GM12878 (cell line): ENCODE results near the gene OTOF. TPM values are rescaled to one million over a fixed set of nuclear protein-coding genes. Genes with fewer than 3 reads are reported as not detected.

ENCODE experiments used
- ATAC-seq: fragments of 200-7000 bp; cut with Tn5 transposase; 3 replicates; pipeline ENCODE4 v1.9.1; 2020; ENCODE audit warnings: mild to moderate bottlenecking, moderate library complexity
- BruUV-seq: library from RNA; stranded (reverse); fragments of 400-500 nt; replicated peaks from 2 replicates; lab custom pipeline; 2021; lab: Mats Ljungman, UMichigan
- CTCF ChIA-PET: fragments of 300-600 bp; sonication (Branson Sonifier 250); formaldehyde crosslinking; extraction: SDS; loops from one replicate; lab custom pipeline; 2021; ENCODE audit warnings: inconsistent platforms; lab: Yijun Ruan, JAX
- POLR2A ChIA-PET: fragments of 350-600 bp; formaldehyde crosslinking; extraction: SDS; loops from one replicate; lab custom pipeline; 2021; ENCODE audit warnings: inconsistent platforms; lab: Charles Lee
- RAD21 ChIA-PET: fragments of 300-600 bp; sonication (Branson Sonifier 250); formaldehyde crosslinking; loops from one replicate; lab custom pipeline; 2023; ENCODE audit warnings: antibody characterized with exemption; ENCODE audit not compliant: unreplicated experiment; lab: Charles Lee
- SMC1A ChIA-PET: fragments of 300-600 bp; sonication (Branson Sonifier 250); formaldehyde crosslinking; loops from one replicate; lab custom pipeline; 2023; ENCODE audit not compliant: unreplicated experiment, uncharacterized antibody; lab: Charles Lee
- DNase-seq: peaks from one replicate; pipeline ENCODE4 v3.0.0-alpha.2; 2011; ENCODE audit warnings: low read depth, low spot score
- FAIRE-seq: peaks from 3 replicates; lab custom pipeline; 2011; peaks lifted over from hg19 to GRCh38; lab: Jason Lieb, UNC
- H2AFZ ChIP-seq: 2 replicates; pipeline ENCODE4 v1.6.0; 2011; ENCODE audit warnings: low read depth, low read length, control low read depth; ENCODE audit not compliant: control insufficient read depth
- H3K27ac ChIP-seq: 2 replicates; pipeline ENCODE4 v1.5.1; 2011; ENCODE audit warnings: control low read depth; ENCODE audit not compliant: control insufficient read depth, insufficient read depth
- H3K27me3 ChIP-seq, 2 experiments: replicated peaks in 1 of 2; 2 replicates each; pipeline versions ENCODE4 v1.6.0 to v1.6.1; 2011; ENCODE audit warnings: low read length in 1 of 2; ENCODE audit not compliant: control insufficient read depth in 2 of 2, insufficient read depth in 2 of 2
- H3K36me3 ChIP-seq, 2 experiments: 2 replicates each; pipeline ENCODE4 v1.5.1; 2011; ENCODE audit warnings: low read length in 1 of 2; ENCODE audit not compliant: control insufficient read depth in 2 of 2, insufficient read depth in 2 of 2
- H3K4me1 ChIP-seq: 2 replicates; pipeline ENCODE4 v1.6.1; 2011; ENCODE audit warnings: mild to moderate bottlenecking, low read length, moderate library complexity, mixed read lengths; ENCODE audit not compliant: control insufficient read depth, insufficient read depth
- H3K4me2 ChIP-seq: 2 replicates; pipeline ENCODE4 v1.6.0; 2011; ENCODE audit warnings: control low read depth; ENCODE audit not compliant: control insufficient read depth, insufficient read depth
- H3K4me3 ChIP-seq: fragments of 200-600 bp; sonication (generic); 2 replicates; pipeline ENCODE4 v1.5.1; 2016
- H3K79me2 ChIP-seq: 2 replicates; pipeline ENCODE4 v1.6.0; 2011; ENCODE audit warnings: low read length; ENCODE audit not compliant: control insufficient read depth, insufficient read depth
- H3K9ac ChIP-seq: 2 replicates; pipeline ENCODE4 v1.8.0; 2011; ENCODE audit warnings: low read length, control low read depth, mixed read lengths; ENCODE audit not compliant: control insufficient read depth, insufficient read depth
- H3K9me3 ChIP-seq: replicated peaks from 3 replicates; pipeline ENCODE4 v1.5.1; 2011; ENCODE audit warnings: mild to moderate bottlenecking, low read length; ENCODE audit not compliant: control insufficient read depth, insufficient read depth
- H4K20me1 ChIP-seq: 2 replicates; pipeline ENCODE4 v1.6.0; 2011; ENCODE audit not compliant: control insufficient read depth, insufficient read depth
- HDAC6 ChIP-seq: fragments of 200-600 bp; sonication (generic); IDR thresholded peaks from one replicate; pipeline ENCODE4 v1.8.0; 2017; ENCODE audit warnings: antibody characterized with exemption; ENCODE audit not compliant: unreplicated experiment
- IKZF1 ChIP-seq: fragments of 450-650 bp; conservative IDR thresholded peaks from 2 replicates; pipeline ENCODE4 v1.6.1; 2017; ENCODE audit warnings: antibody characterized with exemption, mild to moderate bottlenecking
- JUND ChIP-seq: IDR thresholded peaks from 2 replicates; pipeline ENCODE4 v1.6.1; 2012; ENCODE audit warnings: low read depth, mild to moderate bottlenecking, low read length, improper control_type of control experiment, moderate library complexity
- MTA2 ChIP-seq: fragments of 450-650 bp; IDR thresholded peaks from 2 replicates; pipeline ENCODE4 v1.6.1; 2016; ENCODE audit warnings: low read depth, mild to moderate bottlenecking, moderate library complexity
- MXI1 ChIP-seq: fragments of 150-350 bp; IDR thresholded peaks from 2 replicates; pipeline ENCODE4 v1.6.1; 2011; ENCODE audit warnings: low read depth, mild to moderate bottlenecking, inconsistent platforms, low read length, improper control_type of control experiment
- PBX3 ChIP-seq: IDR thresholded peaks from 2 replicates; pipeline ENCODE4 v1.6.1; 2011; ENCODE audit warnings: mild to moderate bottlenecking, low read depth, low read length, moderate library complexity; ENCODE audit not compliant: insufficient replicate concordance
- RB1 ChIP-seq: fragments of 450-650 bp; formaldehyde crosslinking; IDR thresholded peaks from 2 replicates; pipeline ENCODE4 v1.6.1; 2017; ENCODE audit warnings: mild to moderate bottlenecking, borderline replicate concordance
- STAT1 ChIP-seq: fragments of 450-650 bp; conservative IDR thresholded peaks from 2 replicates; pipeline ENCODE4 v1.6.1; 2014; ENCODE audit warnings: antibody characterized with exemption, mild to moderate bottlenecking
- TBL1XR1 ChIP-seq: IDR thresholded peaks from 2 replicates; pipeline ENCODE4 v1.6.1; 2012; ENCODE audit warnings: low read depth, low read length, improper control_type of control experiment
- USF1 ChIP-seq: IDR thresholded peaks from 2 replicates; pipeline ENCODE4 v1.6.1; 2011; ENCODE audit warnings: borderline replicate concordance, low read depth, mild to moderate bottlenecking, moderate library complexity, mixed read lengths, low read length; ENCODE audit not compliant: insufficient read depth; ENCODE audit errors: extremely low read length
- ZBTB33 ChIP-seq: fragments of 450-650 bp; IDR thresholded peaks from 2 replicates; pipeline ENCODE4 v1.6.1; 2017; ENCODE audit warnings: mild to moderate bottlenecking
- ZSCAN29 ChIP-seq: fragments of 450-650 bp; IDR thresholded peaks from 2 replicates; pipeline ENCODE4 v1.6.1; 2017; ENCODE audit warnings: mild to moderate bottlenecking, moderate library complexity
- WGBS: methylation state at CpG from one replicate; pipeline ENCODE4 v1.1.6; 2016; ENCODE audit warnings: low lambda C conversion rate; ENCODE audit not compliant: insufficient replicate concordance, insufficient coverage; ENCODE audit errors: missing lambda C conversion rate; 5-methylcytosine and 5-hydroxymethylcytosine counted together
- in situ Hi-C: fragments of 300-500 bp; cut with MboI; formaldehyde crosslinking; loops from 9 replicates; pipeline ENCODE4 v1.14.3; 2018; ENCODE audit warnings: mixed read lengths
- intact Hi-C: fragments of 100-400 bp; cut with micrococcal nuclease; formaldehyde crosslinking; loops from one replicate; pipeline ENCODE4 v1.14.2; 2022; ENCODE audit not compliant: unreplicated experiment
- polyA plus RNA-seq, 11 experiments: library from polyadenylated mRNA; depleted of rRNA in 4 of 11; unstranded in 6 of 11; stranded (reverse) in 5 of 11; fragments of >200 nt; fragmentation: Nextera tagmentation in 4 of 11; fragmentation: Illumina TruSeq in 1 of 11; extraction: Ambion mirVana in 4 of 11; extraction: Trizol in 1 of 11; gene quantifications; 1 replicate in 1 of 11; 2 replicates in 10 of 11; pipeline versions ENCODE4 v1.2.1 to v1.2.3, GENCODE V29; 2011 to 2016; ENCODE audit warnings: inconsistent platforms in 2 of 11, missing spikeins in 2 of 11, low read depth in 1 of 11
- total RNA-seq, 4 experiments: library from RNA; depleted of rRNA in 3 of 4; stranded (reverse); fragments of >200 nt in 3 of 4; fragmentation: Illumina TruSeq in 1 of 4; extraction: Trizol in 1 of 4; gene quantifications; 2 replicates each; pipeline versions ENCODE4 v1.2.1 to v1.2.3, GENCODE V29; 2013 to 2021
- TF ChIP-seq, protein P1 (sequence below): fragments of 450-650 bp; formaldehyde crosslinking; IDR thresholded peaks from 2 replicates; pipeline ENCODE4 v1.5.0; 2022; ENCODE audit warnings: mild to moderate bottlenecking, missing genetic modification characterization
- TF ChIP-seq, protein P2 (sequence below), 3 experiments: IDR thresholded peaks in 2 of 3; conservative IDR thresholded peaks in 1 of 3; 2 replicates each; pipeline ENCODE4 v1.5.1; 2011; ENCODE audit warnings: low read depth in 3 of 3, low read length in 3 of 3, mild to moderate bottlenecking in 3 of 3, control low read depth in 2 of 3, moderate library complexity in 2 of 3, inconsistent platforms in 1 of 3, mixed read lengths in 1 of 3; ENCODE audit not compliant: control insufficient read depth in 2 of 3, insufficient read depth in 1 of 3; ENCODE audit errors: extremely low read depth in 1 of 3

The OTOF gene
- total and polyA plus RNA-seq, 10 of the 15 experiments (the other 5 are each of a cell fraction or from before 2014, with no cell fraction given), result under 0.01 to 0.31 (median 0.07) TPM; not detected in 6

DNA sequence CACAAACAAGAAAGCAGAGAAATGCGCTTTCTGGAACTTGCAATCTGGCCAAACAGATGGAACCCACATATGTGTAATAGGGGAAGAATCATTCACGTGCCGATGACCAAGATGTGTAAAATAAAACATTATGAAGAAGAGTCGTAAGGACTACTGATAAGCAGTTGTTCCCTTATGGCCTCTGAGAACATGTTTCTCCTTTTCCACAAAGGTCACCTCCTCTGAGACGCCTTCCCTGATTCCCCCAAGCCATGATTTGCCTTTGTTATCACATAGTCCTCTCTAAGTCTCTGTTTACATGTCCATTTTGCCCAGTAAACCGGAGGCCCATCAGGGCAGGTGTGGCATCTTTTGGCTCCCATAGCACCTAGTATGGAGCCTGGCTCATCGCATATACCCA lies 8.0 kb downstream of the OTOF start:
- no peak overlapping the region for H3K27ac ChIP-seq
- H3K4me2 ChIP-seq, result no peak overlapping the region
- H3K9me3 ChIP-seq, result peaks cover 3% of the 10 kb centered on the region; the same call in 1 of the 3 replicates
- ChIA-PET CTCF (interaction anchor here (0.8 to 1.0 kb wide), 5 partner anchors 11 to 226 kb away, joined by 3 to 4 read pairs (median 3); no protein-coding TSS in a partner anchor), POLR2A (interaction anchor here (0.5 kb wide), 1 partner anchor 121 kb away, joined by 3 read pairs; no protein-coding TSS in a partner anchor), SMC1A (interaction anchor here (1.7 kb wide), 1 partner anchor 138 kb away, joined by 4 read pairs; no protein-coding TSS in a partner anchor), RAD21 (interaction anchor here (1.2 kb wide), 1 partner anchor 12 kb away, joined by 4 read pairs; no protein-coding TSS in a partner anchor)
- H3K9ac ChIP-seq, result no peak overlapping the region
- no TSS peak for BruUV-seq
- no peaks in the 10 kb centered on the region for H3K4me1 ChIP-seq
- H2AFZ ChIP-seq, result no peak overlapping the region
- FAIRE-seq (no peak), ATAC-seq (no peak), DNase-seq (no peak)
- in situ Hi-C loops (no loop called here), intact Hi-C loops (no loop called here)
- no peak overlapping the region for H3K4me3 ChIP-seq
- 39% methylated on average over 7 of the region's 7 CpGs for WGBS
- H3K27me3 ChIP-seq, result no peaks in the 10 kb centered on the region
- H3K79me2 ChIP-seq, result no peaks in the 10 kb centered on the region
- no peaks in the 10 kb centered on the region for H4K20me1 ChIP-seq
- H3K36me3 ChIP-seq, result no peaks in the 10 kb centered on the region
- TF ChIP-seq MXI1 (no peak), ZBTB33 (no peak), IKZF1 (no peak), ZSCAN29 (no peak), TBL1XR1 (no peak), STAT1 (no peak), PBX3 (no peak), MTA2 (no peak), RB1 (no peak), HDAC6 (no peak), USF1 (no peak), JUND (no peak)
- TF ChIP-seq, protein P1, sequence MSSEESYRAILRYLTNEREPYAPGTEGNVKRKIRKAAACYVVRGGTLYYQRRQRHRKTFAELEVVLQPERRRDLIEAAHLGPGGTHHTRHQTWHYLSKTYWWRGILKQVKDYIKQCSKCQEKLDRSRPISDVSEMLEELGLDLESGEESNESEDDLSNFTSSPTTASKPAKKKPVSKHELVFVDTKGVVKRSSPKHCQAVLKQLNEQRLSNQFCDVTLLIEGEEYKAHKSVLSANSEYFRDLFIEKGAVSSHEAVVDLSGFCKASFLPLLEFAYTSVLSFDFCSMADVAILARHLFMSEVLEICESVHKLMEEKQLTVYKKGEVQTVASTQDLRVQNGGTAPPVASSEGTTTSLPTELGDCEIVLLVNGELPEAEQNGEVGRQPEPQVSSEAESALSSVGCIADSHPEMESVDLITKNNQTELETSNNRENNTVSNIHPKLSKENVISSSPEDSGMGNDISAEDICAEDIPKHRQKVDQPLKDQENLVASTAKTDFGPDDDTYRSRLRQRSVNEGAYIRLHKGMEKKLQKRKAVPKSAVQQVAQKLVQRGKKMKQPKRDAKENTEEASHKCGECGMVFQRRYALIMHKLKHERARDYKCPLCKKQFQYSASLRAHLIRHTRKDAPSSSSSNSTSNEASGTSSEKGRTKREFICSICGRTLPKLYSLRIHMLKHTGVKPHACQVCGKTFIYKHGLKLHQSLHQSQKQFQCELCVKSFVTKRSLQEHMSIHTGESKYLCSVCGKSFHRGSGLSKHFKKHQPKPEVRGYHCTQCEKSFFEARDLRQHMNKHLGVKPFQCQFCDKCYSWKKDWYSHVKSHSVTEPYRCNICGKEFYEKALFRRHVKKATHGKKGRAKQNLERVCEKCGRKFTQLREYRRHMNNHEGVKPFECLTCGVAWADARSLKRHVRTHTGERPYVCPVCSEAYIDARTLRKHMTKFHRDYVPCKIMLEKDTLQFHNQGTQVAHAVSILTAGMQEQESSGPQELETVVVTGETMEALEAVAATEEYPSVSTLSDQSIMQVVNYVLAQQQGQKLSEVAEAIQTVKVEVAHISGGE (CRISPR knock-in tag), result no peak
- TF ChIP-seq, protein P2, sequence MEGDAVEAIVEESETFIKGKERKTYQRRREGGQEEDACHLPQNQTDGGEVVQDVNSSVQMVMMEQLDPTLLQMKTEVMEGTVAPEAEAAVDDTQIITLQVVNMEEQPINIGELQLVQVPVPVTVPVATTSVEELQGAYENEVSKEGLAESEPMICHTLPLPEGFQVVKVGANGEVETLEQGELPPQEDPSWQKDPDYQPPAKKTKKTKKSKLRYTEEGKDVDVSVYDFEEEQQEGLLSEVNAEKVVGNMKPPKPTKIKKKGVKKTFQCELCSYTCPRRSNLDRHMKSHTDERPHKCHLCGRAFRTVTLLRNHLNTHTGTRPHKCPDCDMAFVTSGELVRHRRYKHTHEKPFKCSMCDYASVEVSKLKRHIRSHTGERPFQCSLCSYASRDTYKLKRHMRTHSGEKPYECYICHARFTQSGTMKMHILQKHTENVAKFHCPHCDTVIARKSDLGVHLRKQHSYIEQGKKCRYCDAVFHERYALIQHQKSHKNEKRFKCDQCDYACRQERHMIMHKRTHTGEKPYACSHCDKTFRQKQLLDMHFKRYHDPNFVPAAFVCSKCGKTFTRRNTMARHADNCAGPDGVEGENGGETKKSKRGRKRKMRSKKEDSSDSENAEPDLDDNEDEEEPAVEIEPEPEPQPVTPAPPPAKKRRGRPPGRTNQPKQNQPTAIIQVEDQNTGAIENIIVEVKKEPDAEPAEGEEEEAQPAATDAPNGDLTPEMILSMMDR (IDR thresholded peaks at IDR 0.05 in 2 of 3, conservative IDR thresholded peaks at IDR 0.05 in 1 of 3; ENCODE audit: control insufficient read depth in 2 of 3, extremely low read depth in 1 of 3, insufficient read depth in 1 of 3, low read depth in 3 of 3, low read length in 3 of 3), result no peak
